A549 treated with ZK216348 at 1 μM for 4 hours (cell line): ENCODE results near the gene PSMD4. TPM values are rescaled to one million over a fixed set of nuclear protein-coding genes. Genes with fewer than 3 reads are reported as not detected.

Experiments
- total RNA-seq: library from RNA; stranded (reverse); fragments of 200-300 nt; extraction: Qiagen RNA extraction; gene quantifications from 5 replicates; pipeline ENCODE4 v1.2.3, GENCODE V29; 2022; ENCODE audit warnings: low read depth

The PSMD4 gene
- 160 to 214 TPM (median 195 TPM) in 5 replicates for total RNA-seq

DNA sequence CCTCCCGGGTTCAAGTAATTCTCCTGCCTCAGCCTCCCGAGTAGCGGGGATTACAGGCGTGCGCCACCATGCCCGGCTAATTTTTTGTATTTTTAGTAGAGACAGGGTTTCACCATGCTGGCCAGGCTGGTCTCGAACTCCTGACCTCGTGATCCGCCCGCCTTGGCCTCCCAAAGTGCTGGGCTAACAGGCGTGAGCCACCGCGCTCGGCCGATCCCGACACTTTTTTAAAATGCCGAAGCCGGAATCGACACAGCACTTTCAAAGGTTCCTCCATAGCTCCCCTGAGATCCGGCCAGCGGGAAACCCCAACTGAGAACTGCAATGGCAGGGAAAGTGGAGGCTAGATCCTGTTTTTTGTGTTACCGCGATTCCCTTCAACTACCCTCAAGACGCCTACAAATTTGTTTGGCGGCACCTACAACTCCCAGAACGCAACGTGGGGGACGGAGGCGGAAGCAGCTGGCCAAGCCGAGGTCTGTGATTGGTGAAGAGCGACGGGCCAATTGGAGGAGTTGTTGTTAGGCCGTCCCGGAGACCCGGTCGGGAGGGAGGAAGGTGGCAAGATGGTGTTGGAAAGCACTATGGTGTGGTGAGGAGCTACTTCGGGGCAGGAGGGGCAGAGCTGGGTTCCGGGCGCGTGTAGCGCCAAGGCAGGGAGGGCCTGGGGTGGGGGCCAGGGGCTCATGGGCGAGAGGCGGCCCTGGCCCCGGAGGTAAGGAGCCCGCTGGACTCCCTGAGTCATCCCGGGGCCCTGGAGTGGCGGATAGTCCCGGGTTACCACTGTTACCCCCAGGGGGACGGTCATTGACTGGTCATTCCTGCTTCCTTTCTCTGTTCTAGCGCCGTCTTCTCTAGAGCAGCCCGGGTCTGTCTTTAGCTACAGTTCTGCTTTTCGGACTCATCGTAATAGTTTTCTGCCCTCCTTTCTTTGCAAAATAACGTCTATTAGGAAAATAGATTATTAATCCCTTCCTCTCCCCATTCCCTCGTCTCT lies at the start of gene PSMD4:
TSS of gene PSMD4 (plus strand) at position 518 of the 997 bp plus-strand sequence. CDS start at position 567, 49 bp downstream.

DNA sequence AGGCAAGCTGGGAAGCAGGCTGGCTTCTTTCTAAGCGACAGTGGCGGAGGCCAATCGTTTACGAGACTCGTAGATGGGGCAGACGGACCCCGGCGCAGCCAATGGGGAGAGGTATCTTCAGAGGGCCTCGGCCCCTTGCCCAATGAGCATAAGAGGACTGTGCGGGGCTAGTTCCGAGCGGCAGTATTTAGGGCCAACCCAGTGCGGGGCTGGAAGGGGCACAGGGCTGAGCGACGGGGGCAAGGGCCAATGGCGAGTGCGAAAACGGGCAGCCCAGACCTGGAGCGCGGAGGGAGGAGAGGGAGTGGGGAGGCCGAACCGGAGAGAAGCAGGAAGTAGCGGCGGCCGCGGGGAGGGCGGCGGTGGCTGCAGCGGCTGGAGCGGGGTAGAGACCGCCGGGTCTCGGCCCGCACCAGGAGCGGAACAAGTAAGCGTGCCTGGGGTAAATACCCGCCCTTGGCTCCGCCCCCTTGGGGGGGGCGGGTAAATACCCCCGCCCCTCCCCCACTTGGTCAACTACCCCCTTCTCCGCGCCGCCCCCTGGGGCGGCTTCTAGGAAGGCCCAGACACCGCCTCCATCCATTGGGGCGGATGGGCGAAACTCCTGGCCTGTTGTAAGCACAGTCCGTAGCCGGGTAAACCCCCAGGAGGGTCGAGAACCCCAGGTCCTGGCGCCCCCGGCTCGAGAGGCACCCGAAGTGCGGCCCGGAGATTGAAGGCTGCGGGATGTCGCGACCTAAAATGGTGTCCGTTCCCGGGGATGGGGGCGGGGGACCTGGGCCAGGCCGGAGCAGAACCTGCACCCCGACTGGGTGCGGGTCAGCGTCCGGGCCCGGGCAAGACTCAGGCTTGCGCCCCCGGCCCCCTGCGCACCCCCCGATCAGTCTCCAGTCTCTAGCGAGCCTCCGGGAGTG lies 27.7 kb downstream of the PSMD4 start, which contains the start of gene ZNF687:
TSS of gene ZNF687 (plus strand) at position 331 of the 914 bp plus-strand sequence. CDS start 3,993 bp downstream, outside the sequence.

Other genes with a start within 250 kb of the PSMD4 start
- gene MINDY1, start 247.8 kb upstream of the PSMD4 start, total RNA-seq: 2.3 to 4.2 TPM (median 3.8 TPM) in 5 replicates
- 10.8 to 16.0 TPM (median 14.6 TPM) in 5 replicates for gene PRUNE1, start 246.3 kb upstream of the PSMD4 start, total RNA-seq
- 0.07 to 0.27 TPM (median 0.09 TPM) in 3 of 5 replicates, not detected in the others for gene BNIPL, start 218.1 kb upstream of the PSMD4 start, total RNA-seq
- 4.2 to 7.5 TPM (median 6.7 TPM) in 5 replicates for gene C1orf56, start 207.0 kb upstream of the PSMD4 start, total RNA-seq
- 78.6 to 87.3 TPM (median 81.7 TPM) in 5 replicates for gene CDC42SE1, start 195.1 kb upstream of the PSMD4 start, total RNA-seq
- gene MLLT11, start 194.3 kb upstream of the PSMD4 start, total RNA-seq: 9.5 to 20.3 TPM (median 17.4 TPM) in 5 replicates
- 3.2 to 4.0 TPM (median 3.7 TPM) in 5 replicates for gene GABPB2, start 184.0 kb upstream of the PSMD4 start, total RNA-seq
- 0.59 to 2.2 TPM (median 1.5 TPM) in 5 replicates for gene SEMA6C, start 108.1 kb upstream of the PSMD4 start, total RNA-seq
- not detected in 5 replicates for gene TNFAIP8L2, start 98.1 kb upstream of the PSMD4 start, total RNA-seq
- gene LYSMD1, start 88.8 kb upstream of the PSMD4 start, total RNA-seq: 4.6 to 7.4 TPM (median 6.9 TPM) in 5 replicates
- gene SCNM1, start 88.6 kb upstream of the PSMD4 start, total RNA-seq: 44.7 to 55.2 TPM (median 46.7 TPM) in 5 replicates
- 0.66 to 0.74 TPM in 2 of 5 replicates, not detected in the others for gene TMOD4, start 78.8 kb upstream of the PSMD4 start, total RNA-seq
- 43.3 to 64.3 TPM (median 46.5 TPM) in 5 replicates for gene VPS72, start 64.5 kb upstream of the PSMD4 start, total RNA-seq
- 43.7 to 66.5 TPM (median 45.9 TPM) in 5 replicates for gene PIP5K1A, start 56.2 kb upstream of the PSMD4 start, total RNA-seq
- gene ZNF687, start 27.6 kb downstream of the PSMD4 start, total RNA-seq: 8.4 to 14.9 TPM (median 13.4 TPM) in 5 replicates
- gene PI4KB, start 72.7 kb downstream of the PSMD4 start, total RNA-seq: 21.8 to 29.0 TPM (median 27.3 TPM) in 5 replicates
- 21.1 to 26.2 TPM (median 24.6 TPM) in 5 replicates for gene RFX5, start 92.5 kb downstream of the PSMD4 start, total RNA-seq
- 5.1 to 7.6 TPM (median 6.9 TPM) in 5 replicates for gene SELENBP1, start 118.0 kb downstream of the PSMD4 start, total RNA-seq
- gene PSMB4, start 144.8 kb downstream of the PSMD4 start, total RNA-seq: 308 to 428 TPM (median 392 TPM) in 5 replicates
- 17.8 to 21.0 TPM (median 19.0 TPM) in 5 replicates for gene POGZ, start 204.8 kb downstream of the PSMD4 start, total RNA-seq